DMS79 (cell line): ENCODE results near the gene SNRNP27.

Source experiments
- DNase-seq: peaks from one replicate; lab custom pipeline; 2025; lab: John Stamatoyannopoulos, UW

The SNRNP27 gene

DNA sequence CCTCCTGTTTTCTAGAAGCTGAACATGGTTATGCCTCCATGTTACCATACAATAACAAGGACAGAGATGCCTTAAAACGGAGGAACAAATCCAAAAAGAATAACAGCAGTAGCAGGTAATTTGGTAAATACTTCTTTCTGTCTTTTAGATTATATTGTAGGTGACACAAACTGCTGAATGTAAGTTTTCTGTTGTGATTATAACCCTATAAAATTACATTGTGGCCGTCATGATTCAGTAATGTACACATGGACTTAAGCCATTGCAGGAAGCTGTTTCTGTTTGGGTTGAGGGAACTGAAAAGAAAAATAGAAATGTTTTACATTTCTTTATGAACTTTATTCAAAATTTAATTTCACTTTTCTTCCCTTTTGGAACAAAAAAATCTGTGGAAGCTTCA is 22.4 kb downstream of the SNRNP27 start:
- no peak for DNase-seq

DNA sequence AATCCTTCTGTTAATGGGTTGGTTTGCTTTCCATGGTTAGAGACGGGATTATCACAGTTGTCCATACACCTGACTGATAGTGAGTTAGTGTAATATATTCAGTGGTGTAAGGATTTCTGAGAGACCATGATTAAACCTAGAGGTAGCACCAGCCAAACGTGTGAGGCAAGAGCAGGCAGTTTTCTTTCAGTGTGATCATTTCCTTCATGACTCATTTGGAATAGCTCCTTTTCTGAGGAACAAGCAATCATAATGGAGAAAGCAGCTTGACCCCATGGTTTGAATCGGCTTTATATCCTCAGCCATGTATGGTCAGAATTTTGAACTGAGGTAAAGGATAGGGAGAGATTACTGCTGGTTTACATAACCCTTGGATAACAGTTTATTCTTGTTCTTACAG is 24.1 kb downstream of the SNRNP27 start:
- no peak for DNase-seq

DNA sequence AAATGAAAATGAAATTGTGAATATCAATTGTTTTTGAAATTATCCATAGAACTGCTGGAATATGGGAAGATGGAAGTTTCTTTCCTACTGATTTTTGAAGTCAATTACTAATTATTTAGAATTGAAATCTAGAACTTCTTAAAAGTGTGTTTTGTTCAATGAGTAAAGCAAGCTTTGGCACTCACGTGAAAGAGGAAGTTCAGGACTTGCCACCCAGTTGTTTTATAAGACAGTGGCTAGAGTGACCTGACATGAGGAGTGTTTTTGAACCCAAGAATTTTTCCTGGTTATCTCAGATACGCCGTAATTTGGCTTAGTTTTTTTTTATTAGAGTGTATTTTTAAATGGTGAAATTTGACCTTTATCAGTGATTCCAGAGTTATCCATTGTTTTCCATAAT is 24.6 kb downstream of the SNRNP27 start:
- DNase-seq = no peak

DNA sequence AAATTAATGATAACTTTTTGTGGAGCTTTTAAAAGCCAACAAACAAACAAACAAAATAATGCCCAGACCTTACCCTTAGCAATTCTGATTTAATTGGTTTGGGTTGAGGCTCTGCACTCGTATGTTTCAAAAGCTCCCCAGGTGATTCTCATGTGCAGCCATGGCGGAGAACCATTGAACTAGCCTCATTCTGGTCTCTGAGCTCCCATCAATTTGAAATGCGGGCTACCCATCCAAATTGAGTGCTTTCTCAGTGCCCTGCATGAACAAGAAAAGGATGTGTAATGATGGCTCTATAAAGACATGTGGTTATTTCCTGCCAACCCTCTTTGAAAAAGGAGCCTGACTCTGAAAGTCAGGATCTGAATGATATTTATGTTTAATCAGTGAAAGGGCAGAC is 29.4 kb downstream of the SNRNP27 start:
- no peak for DNase-seq

DNA sequence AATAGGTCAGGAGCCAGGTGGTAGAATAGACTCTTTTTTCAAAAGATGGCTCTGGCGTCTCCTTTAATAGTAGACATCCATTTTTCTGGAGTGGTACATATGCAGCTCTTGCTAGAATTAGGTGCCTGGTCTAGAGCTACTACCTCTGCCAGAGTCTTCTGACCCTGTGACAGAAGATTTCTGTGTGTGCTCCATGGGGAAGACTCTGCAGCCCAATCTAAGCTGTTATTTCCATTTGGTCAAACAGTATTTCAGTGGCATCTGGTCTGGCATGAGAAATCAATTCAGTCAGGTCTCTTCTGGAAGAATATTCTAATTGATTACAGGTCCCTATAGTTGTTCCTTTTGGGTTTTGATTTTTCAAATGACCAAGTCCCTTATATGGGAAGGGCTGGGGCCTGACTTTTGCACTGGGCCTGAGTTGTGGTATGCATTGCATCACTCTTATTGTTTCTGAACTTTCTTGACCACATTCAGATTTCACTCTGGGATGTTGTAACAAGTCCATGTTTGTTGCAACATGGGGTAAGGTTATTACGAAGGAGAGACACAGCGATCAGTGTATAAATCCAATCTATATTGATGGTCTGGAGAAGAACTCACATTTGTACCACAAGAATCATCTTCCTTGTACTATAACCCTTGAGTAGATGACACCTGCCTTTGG is 33.2 kb downstream of the SNRNP27 start:
- DNase-seq = no peak

DNA sequence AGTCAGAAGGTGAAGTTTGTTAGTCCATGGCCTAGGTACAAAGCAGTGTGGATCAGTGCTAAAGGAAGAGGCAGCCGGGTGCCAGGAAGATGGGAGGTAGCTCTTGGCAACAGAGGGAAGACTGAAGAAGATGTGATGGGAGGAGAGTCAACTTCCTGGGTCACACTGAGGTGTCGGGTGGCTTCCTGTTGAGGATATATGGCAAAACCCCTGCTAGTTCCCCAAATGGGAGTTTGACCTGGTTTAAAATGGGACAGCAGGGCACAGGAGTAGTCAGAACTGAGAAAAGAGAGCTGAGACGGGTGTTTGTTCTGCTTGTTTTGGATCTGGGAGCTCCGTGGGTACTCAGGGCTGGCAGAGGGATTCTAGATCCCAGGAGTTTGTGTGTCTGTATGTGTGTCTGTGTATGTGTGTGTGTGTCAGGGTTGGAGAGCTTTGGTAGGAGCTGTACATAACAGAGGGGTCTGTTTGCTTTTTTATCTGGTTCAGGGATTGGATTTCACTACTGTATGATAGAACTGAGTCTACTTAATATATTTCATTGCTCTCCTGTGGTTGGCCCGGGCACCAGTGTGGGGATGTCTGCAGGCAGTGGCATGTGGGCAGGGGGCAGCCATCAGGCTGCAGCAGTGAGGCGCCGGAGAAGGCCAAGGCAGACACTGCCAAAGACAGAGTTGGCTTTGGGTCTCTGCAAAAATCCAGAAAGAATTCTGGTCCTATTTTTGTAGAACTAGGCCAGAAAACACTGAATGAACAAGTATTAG is 38.3 kb downstream of the SNRNP27 start:
- DNase-seq = no peak

DNA sequence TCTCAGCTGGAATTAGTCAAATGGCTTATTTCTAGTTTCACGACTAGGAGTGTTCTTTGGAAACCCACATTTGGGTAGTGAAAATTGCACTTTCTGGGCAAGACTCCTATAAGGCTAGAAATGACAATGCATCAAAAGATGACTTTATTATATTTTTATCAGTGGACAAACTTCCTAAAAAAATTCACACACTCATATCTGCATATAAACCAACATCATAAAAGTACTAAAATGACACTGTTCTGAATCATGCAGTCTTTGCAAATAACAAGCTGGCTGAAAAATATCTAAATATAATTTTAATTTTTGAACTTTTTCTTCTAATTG is 38.8 kb downstream of the SNRNP27 start:
- no peak for DNase-seq

DNA sequence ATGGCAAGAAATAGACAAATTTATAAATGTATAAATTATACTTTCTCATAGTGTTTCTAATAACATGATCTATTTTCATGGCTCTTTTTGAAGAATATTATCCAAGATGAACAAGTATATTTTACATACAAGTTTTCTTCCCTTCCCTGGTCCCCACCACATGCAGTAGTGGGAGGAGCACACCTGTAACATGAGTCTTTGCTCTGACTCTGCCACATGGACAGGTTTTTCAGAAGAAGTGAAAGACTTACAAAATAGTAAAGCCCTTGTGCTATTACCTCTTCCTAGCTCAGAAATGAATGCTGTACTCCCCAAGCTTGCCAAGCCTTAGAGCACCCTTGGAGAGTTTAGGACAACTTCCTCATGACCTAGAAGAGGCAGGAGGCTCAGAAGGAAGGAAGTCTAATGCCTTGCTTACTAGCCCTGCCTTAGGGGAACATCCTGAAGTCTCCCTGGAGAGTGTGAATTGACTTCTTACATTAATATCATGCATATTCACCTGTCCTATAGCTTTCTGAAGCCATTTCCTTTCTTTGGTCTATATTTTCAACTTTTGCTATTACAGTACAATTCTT is 39.6 kb downstream of the SNRNP27 start:
- DNase-seq = no peak

DNA sequence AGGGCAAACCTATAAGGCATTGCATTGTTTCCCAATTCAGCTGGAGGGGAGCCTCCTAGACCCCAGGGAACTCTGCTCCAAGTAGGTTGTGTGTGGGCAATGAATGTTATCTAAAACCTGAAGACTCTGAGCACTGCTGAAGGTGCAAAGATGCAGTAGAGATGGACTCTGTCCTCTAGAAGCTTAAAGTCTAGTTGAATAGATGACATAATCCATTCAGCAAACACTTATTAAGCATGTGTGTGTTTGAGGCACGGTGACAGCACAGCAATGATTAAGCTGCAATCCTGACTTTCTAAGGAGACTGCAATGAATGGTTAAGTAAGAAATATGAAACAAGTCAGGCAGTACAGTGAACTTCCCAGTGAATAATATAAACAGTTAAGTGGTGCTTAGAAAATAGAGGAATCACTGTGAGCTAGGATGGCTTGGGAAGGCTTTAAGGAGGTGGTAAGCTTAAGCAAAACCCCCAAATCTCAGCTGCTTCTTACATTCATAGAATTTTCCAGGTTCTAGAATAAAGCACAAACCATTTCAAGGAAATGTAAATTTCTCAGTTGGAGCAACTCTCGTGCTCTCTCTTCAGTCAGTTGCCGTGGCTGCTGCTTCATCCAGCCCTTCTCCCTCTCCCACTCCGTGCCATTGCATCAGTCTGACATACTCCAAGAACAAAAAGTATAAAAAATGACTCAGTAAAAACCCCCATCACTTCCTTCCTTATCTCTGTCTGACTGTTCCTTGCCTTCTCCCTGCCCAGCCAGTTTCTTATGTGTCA is 40.3 kb downstream of the SNRNP27 start:
- DNase-seq = no peak

DNA sequence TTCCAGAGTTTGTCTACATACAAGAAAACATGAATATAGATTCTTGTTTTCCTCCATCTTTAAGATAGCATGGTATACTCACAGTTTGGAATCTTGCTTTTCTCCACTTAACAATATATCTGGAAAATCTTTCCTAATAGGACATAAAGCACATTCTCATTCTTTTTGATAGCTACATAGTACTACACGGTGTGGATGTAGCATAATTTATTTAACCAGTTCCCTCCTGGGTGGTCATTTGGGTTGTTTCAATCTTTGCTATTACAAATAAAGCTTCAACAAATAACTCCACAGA is 40.8 kb downstream of the SNRNP27 start:
- no peak for DNase-seq

DNA sequence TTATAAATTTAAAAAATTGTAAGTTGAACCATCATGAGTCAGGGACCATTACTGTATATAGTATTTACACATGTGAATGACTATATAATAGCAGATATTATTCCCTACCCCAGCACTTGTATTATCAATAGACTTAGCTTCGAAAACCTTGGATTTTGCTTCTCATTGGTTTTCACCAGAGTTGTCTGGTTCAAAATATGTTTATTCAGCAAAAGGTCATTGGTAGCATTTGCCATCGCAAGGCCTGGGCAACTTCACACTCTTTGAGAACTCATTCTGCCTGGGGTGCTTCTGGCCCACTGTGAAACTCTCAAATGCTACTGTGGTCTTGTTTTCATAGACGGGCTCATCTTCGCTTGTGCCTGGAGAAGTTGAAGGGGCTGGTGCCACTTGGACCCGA is 41.3 kb downstream of the SNRNP27 start:
- no peak for DNase-seq

DNA sequence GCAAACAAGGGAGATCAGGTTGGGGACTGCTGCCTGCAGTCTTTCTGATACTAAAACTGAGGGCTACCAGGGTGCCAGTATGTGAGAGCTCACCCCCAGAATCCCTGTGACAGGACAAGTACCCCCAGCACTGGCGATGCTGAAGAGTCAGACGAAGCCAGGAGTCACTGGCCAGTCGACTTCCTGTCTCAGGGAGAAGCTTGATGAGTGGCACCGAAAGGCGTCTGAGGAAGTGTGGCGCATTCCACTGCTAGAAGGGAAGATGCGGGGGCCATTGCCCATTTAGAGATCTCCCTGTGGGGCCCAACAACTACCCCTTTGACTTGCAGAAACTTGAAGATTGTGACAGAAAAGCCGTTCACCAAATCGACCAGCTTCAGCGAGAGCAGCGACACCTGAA is 43.1 kb downstream of the SNRNP27 start:
- DNase-seq = no peak

DNA sequence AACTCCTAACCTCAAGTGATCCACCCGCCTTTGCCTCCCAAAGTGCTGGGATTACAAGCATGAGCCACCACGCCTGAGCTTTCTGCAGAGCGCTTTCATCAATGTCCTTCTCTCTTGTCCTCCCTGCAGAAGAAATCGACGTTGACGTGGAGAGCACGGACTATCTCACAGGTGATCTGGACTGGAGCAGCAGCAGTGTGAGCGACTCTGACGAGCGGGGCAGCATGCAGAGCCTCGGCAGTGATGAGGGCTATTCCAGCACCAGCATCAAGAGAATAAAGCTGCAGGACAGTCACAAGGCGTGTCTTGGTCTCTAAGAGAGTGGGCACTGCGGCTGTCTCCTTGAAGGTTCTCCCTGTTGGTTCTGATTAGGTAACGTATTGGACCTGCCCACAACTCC is 44.2 kb downstream of the SNRNP27 start:
- DNase-seq = no peak

DNA sequence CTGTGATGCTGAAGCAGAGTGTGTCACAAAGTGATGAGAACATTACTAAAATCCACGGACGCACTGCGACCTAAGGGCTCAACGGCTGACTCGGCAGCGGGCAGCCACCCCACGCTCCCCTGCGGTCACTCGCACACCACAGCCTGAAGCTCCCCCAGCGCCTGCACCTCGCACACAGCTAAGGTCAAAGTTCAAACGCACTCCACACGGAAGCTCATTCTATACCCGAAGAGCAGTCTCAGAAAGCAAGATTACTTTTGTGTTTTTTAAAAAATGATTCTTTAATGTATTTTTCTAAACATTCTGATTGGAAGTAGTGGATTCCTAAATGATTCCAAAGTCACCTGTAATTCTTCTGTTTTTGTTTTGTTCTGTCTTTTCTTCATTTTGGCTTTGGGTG is 46.0 kb downstream of the SNRNP27 start:
- DNase-seq = no peak

DNA sequence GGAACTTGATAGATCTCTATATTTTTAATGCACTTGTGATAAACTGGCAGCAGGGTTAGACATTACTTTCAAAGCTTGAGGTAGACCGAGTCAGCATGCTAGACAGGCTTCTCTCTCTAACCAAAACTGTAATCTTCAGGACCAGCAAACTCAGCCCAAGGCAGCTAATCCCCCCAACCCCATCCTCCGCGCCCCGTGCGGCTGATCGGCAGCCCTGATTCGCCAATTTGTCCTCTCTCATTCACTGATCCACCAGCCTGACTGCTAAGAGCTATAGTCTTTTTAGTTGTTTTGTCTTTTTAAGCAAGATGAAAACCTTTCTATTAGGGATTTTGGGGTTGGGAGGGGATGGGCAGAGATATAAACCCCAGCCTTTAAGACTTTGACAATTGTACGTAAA is 46.9 kb downstream of the SNRNP27 start:
- DNase-seq = no peak

DNA sequence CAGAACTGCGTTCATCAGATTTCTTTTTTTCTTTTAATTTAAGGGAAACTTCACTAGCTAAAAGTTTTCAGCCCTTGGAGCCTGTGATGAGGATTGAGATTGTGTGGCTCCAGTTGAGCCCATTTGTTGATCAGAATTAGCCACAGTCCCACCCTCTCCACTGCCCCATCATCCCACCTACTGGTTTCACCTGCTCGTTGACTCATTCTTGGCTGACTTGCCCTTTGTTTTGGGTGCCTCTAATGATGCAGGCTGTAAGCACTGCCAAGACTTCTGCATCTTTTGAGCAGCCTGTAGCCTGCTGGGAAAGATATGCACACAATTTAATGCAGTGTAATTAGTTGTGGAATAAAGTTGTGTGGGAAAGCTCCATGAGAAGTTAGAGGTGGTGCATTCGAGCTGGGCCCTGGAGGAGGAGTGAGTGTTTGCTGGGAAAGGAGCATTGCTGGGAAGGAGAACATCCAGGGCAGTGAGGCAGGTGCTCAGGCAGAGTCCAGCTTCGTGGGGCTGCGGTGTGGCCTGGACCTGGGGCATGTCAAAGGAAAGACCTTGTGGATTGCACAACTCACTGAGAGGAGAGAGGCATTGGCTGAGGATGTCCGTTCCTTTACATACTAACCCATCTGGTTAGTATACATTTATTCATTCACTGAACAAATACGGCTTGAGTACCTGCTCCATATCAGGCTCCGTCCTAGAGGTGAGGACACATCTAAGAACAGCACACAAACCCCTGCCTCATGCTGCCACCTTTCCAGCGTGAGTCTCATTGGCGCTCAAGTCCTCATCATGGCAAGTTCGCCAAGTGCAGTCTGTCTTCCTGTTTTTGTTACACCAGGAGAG is 49.5 kb downstream of the SNRNP27 start:
- no peak for DNase-seq

DNA sequence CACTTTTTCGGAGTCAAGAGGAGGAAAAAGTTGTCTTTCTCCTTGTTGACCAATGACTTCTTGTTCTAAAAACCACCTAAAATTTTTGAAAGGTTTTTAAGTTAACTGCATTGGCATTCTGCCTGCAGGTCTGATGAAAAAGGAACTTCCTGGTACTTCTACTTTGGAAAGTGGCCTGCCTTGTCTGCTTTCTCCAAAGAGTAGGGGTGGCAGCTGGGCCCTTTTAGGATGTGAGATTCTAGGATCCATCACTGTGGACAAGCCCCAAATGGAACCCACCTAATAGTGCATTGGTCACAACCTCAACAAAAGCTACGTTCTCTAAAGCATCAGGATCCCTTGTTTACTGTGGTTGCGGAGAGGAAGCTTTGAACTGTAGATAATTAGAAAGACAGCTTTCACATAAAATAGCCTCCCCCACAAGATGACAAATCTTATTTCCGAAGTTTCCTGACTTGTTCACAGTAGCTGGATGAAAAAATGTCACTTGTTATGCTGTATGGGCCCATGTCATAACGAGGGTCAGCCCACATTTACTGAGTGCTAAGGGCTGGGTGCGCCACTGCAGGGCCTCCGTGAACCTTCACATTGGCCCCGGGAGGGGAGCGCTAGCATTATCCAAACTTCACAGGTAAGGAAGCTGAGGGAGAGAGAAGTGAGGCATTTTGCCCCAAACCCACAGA is 50.2 kb downstream of the SNRNP27 start:
- DNase-seq = no peak

DNA sequence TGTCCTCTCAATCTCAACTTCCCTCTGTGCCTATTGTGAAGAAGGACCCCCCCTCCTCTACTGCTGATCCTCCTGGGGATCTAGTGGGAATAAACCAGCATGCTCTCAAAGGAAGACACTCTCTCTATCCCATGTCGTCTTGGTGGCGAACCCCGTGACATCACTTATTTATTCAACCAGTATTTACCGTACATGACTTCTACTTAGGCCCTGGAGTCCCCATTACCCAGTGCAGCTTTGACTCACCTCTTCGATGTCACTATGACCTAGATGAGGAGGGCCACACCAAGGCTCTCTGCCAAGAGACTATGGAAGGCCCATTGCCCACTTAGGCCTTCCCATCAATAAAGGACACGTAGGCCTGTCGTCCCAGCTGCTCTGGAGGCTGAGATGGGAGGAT is 51.0 kb downstream of the SNRNP27 start:
- DNase-seq = no peak

DNA sequence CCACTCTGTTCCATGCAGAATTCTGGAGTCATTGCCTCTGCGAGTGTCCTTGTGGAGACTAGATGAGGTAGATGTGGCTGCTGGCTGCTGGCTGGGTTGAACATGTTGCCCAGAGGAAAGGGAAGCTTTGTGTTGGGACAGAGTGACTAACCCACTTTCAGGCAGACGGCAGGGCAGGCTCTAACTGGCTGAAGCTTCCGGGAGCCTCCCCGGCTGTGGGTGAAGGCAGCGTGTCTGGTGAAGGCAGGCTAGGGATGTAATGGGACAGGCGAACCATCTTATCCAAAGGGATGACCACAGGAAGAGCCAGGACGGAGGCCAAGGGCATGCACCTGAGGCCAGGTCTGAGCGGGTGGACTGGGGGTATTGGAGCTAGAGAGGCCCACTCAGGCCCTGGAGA is 51.7 kb downstream of the SNRNP27 start:
- no peak for DNase-seq

DNA sequence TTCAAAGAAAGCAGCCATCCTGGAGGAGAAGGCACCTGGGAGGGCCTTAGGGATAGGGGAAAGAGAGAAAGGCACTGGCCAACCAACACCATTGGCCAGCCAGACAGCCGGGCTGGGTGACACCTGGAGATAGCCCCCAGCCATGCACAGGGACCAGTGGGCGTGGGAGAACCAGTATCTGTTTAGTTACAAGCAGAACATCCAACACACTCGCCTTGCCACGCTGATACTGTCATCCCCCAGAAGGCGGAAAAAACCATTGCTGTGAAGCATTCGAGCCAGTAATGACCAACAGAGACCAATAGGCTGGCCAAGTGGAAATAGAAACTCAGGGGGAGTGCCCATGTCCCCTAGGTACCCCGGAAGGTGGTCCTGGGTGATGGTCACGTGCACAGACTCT is 52.2 kb downstream of the SNRNP27 start:
- no peak for DNase-seq
